NAMALWA (cell line): ENCODE results near the gene GBGT1.

Source experiments
- DNase-seq: peaks from one replicate; pipeline ENCODE4 v3.0.0-alpha.2; 2015; ENCODE audit warnings: low spot score

Gene GBGT1

DNA sequence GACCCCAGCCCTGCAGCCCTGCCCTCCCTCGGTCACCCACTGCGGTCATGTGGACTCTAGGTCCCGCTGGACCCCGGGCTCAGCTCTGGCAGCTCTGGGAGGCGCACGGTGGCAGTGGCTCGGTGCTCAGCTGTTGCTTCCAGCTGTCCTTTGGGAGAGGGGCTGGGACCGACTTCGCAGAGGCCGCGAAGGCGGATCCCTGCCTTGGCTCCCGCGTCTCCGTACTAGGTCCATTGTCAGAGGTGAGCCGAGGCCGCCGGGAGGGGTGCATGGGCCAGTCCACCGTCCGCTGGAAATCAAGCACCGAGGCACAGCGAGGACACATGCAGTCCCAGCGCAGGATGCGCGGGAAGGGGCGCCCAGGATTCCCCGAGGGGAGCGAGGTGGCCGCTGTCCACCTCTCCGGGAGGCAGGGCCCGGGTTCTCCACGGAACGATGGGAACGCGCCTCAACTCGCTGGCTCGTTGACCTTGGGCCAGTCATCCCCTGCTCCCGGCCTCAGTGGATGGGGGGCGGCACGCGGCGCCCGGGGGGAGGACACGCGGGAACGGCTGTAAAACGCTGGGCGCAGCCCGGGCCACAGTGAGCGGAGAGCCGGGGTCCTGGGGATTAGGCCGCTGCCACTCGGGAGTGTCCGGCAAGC lies 732 bp downstream of the GBGT1 start:
- no peak for DNase-seq

DNA sequence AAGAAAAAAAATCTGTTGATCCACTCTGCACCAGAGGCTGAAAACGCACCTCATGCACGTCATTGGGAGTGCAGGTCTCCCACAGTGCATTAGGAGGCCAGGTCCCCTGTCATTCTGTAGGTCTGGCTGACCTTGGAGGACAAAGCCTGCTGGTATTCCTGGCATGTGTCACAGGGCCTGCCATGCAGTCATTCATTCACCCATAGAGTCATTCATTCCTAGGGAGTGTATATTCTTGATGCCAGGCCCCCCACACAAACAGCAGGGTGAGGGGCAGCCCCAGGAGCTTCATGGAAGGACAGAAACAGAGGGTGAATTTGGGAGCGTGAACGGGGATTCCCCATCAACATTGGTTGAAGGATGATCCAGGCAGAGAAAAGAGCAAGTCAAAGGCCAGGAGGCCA lies 2.2 kb downstream of the GBGT1 start:
- no peak for DNase-seq

DNA sequence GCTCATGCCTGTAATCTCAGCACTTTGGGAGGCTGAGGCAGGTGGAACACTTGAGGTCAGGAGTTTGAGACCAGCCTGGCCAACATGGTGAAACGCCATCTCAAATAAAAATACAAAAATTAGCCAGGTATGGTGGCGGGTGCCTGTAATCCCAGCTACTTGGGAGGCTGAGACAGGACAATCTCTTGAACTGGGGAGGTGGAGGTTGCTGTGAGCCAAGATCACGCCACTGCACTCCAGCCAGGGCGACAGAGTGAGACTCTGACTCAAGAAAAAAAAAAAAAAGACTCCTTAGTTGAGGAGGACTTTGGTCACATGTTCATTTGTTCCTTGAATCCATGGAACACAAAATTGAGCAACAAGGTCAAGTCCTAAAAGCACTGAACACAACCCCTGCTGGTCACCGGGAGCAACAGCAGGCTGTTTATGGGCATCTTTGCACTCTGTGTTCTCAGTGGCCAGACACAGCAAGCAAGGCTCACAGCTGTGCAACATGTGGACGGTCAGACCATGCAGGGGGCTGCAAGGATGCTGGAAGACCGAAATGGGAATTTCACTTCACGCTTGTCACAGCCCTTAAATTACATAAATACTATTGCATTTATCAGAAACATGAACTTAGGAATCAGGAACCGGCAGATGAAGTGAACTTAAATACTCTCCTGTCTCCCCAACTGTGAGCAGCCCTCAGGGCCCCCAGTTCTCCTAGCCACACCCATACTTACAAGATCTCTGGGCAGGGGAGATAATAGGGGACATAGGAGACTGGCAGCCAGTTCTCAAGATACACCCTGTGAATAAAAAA lies 2.8 kb downstream of the GBGT1 start:
- peak; percentile 74 for DNase-seq

DNA sequence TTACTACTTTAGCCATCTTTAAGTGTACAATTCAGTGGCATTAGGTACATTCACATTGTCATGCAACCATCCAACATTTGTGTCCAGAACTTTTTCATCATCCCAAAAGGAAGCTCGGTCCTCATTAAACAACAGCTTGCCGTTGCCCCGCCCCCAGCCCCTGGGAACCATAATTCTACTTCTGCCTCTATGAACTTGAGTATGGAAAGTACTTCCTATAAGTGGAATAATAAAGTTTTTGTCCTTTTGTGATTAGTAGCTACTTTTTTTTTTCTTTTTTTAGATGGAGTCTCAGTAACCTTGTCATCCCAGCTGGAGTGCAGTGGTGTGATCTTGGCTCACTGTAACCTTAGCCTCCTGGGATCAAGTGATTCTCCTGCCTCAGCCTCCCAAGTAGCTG lies 5.0 kb downstream of the GBGT1 start:
- DNase-seq = no peak

DNA sequence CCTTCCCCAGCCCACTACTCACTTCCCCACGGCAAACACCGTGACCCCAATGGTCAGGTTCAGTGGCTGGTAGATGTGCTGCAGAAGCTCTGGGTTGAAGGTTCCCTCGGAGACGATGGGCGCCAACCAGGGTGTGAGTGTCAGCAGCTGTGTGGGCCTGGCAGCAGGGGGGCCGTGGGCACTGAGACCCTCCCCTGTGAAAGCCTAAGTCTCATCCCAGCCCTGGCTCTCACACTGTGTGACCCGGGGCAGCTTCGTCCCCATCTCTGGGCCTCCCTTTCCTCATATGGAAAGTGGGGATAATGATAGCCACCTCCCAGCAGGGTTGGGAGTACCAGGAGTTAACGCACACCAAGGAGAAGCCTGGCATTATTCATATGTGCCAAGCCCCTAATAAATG lies 8.6 kb downstream of the GBGT1 start:
- DNase-seq = no peak

DNA sequence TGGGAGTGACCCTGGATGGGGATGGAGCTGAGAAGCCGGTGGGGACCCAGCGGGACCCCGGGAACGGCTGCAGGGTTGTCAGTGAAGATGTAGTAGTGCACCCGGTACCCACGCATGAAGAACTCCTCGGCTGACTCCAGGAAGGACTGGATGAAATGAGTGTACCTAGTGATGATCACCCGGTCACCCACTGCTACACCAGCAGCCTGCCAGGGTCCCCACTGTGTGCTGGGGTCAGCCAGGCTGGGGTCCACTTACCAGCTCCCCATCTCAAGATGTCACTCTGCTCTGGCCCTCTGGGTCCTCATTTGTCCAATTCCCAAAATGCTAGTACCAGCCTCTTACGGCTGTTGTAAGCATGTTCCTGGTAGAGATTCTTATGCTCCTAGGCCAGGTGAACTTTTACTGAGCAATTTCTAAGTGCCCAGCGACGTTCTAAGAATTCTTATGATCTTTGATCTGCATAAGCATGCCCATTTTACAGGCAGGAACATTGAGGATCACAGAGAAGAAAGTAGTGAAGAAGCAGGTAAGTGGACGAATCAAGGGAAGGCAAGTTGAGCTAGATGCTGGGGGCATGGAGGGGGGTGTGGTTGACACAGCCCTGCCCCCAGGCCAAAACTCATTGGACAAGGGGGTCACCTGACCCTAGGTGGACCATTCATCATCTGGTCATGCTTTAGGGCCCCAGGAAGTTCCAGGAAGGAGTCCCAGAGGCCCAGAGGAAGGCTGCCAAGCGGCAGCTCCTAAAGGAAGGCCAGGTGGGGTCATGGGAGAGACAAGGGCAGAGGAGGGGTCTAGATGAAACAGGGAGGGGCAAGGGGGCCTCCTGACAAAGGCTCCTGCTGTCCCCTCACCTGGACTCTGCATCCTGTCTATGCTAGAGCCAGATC lies 9.4 kb downstream of the GBGT1 start:
- DNase-seq = no peak

DNA sequence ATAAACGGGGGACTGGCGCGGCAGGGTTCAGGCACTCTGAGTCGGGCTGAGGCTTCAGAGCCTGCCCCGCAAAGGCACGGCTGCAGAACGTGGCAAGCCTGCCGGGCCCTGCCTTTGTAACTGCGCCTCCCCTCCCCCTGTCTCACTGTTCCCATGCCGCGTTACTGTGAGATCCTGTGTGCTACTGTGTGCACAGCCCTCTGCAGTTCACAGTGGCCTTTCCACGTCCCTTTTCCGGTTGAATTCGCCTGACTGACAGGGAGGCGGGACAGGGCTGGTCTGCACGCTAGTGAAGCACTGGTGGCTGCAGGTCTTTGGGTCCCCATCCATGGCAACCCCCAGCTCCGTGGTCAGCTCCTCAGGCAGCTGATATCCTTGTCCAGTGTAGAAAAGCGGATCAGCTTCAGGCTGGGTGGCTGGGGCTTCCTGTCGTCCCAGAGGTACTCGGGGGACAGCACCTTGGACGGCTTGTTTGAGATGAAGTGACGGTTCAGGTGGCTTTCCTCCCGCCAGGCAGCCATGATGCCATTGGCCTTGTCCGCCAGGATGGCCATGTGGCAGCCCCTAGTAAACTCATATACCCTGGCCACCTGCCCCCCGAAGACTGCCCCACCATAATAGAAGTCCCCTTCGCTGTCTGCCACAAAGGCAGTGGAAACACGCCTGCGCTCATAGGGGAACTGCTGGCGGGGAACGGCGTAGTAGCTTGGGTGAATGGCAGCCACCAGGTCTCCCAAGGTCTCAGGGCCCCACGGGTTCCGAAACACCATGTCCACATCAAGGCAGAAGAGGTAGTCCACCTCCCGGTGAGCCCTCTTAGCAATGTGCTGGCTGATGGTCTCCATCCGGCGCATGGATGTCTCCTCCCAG lies 10.3 kb downstream of the GBGT1 start:
- no peak for DNase-seq

DNA sequence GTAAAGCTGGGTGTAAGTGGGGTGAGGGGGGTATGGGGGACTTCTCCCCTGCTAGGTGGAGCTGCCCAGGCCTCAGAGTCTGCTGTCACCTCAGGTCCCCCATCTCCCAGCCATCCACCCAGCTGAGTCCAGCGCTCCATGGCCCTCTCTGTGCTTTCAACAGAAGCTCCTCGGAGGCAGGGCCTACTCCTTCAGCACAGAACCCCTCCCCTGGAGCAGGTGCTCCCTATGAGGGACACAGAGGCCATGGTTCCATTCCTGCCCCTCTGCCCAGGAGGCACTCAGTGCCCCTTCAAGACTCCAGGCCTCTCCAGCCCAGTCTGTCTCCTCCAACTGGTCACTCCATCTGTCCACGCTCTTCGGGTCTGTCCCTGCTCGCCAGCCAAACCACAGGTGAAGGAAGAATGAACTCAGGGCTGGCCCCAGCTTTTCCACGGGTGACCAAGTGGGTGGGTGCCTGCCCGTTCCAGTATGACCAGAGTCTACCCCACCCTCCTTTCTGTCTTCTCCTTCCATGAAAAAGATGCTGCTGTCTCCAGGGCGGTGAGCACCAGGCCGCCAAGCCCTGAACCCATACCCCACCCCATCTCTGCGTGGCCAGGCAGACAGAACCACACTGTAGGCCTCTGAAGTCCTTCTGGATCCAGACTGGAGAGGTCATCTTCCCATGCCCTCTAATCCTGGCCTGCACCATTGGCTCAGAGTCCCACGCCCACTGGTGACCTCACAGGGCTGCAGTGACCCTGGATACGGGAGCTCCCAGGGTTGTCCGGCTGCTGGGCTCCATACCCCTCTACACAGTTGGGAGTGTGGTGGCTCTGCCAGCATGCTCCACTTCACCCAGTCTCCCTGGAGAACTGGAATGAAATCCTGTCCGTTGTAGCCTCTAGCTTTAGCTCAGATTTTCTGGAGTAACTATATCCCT lies 11.9 kb downstream of the GBGT1 start:
- DNase-seq = no peak

DNA sequence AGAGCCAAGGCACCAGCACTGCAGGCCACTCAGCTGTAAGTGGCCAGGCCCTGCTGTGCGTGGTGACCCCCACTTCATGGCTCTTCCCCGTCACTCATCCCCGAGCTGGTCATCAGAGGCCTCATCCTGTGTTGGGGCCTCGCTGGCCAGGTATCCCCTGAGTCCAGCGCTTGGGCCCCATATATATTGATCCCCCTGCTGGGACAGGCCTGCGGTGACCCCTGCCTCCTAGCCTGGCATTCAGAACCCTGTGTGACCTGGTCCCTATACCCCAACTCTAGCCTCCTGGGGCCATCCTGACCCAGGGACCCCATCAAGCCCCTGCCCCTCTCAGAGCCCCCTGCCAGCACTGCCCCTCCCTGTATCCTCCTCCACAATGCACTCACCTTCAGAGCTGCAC lies 12.7 kb downstream of the GBGT1 start:
- no peak for DNase-seq

DNA sequence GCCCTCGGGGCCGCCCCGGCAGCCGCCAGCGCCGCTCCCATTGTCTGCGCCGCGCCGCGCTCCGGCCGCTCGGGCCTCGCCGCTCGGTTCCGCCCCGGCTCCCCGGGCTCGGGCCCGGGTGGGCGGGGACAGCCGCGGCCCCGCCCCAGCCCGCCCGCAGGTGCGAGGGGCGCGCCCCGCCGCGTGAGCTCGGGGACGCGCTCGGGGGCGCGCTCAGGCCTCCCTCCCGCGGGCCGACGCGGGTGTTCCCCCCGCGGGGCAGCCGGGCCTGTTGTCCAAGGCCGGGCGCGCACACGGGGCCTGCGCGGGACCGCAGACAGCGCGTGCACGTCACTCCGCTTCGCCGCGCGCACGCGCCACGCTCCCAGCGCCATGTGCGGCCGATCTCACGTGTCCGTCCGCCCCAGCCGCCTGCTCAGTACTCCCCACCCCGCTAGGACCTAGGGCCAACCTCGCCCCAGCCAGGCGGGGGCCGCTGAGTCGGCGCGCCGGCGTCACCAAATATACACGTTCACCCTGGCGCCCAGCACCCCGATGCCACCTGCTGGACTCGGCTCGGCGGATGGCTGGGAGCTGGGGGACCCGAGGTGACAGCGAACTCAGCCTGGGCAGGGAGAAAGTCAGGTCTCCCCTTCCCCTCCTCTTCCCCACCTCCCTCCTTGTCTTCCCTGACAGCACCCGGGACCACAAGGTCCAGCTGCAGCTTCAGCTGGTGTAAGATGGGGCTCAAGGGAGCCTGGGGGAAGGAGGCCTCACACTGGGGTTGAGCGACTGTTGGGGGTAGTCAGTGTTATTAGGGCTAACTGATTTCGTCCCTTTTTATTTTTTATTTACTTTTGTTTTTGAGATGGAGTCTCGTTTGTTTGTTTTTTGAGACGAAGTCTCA lies 14.3 kb downstream of the GBGT1 start:
- peak; percentile 96 for DNase-seq

DNA sequence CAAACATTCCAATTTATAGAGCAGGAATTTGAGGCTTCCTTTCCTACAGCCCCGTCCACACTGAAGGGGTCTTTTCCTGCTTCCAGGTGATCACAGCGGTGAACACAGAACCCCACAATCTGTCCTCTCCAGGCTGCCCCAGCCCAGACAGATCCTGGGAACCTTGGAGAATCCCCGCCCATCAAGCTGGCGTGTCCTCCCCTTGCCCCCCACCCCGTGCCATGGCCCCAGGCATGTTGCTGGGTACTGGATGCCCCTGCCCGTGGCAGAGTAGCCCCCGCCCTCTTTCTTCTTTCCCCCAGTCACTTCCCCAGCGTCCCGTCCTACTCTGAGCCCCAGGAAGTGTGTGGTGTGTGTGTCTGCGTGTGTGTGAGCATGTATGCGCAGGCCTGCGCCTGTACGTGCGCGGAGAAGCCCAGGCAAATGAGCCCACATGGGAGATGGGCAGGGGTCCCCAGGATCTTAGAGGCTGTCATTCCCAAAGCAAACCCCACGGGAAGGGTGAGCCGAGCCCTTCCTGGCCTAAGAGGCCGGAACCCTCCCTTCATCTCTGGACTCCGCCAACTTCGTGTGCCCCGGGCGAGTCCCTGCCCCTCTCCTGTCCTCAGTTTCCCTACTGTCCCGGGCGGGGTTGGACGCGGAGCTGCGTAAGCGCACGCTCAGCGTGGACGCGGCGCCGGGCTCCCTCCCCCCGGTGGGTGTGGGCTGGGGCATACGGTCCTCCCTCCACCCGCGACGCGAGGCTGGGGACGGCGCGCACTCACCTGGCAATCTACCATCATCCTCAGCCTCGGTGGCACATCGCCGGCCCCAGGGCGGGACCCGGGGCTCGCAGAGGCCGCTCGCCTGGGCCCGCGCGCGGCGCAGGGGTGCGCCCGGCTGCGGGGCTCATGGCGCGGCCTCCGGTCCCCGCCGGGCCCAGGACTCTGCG lies 15.2 kb downstream of the GBGT1 start:
- DNase-seq = peak; percentile 76

DNA sequence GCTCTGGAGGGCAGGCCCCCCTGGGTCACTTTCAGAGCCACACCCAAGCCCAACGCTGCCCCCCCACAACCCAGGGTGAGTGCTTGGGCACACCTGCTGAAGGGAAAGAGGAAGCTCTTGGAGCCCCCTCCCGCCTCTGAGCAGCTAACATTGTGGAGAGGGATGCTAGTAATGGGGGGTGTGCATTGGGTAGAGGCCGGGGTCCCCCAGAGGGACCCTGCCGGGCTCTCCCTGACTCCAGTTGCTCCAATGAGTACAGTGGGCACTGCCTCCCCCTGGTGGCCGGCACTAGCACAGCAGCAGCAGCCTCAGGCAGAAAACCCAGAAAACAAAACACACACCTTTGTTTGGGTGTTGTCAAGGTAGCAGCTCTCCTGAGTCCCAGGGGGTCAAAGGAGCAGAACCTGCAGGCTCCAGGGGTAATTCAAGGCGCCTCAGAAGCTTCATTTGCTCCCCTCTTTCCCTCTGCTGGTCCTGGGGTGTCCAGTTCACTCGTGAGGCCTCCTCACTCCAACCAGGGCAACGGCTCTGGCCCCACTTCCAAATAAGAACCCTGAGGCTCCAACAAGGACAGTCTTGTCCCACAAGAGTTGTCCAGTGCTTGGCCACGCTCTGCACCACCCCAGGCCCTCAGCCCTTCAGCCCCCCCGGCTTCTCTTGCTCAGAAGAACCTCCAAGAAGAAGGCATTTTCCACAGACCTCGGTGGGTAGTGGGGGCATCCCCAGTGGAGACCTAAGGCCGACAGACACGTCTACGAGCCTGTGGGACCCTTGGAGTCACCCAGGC lies 16.1 kb downstream of the GBGT1 start:
- DNase-seq = peak; percentile 92

DNA sequence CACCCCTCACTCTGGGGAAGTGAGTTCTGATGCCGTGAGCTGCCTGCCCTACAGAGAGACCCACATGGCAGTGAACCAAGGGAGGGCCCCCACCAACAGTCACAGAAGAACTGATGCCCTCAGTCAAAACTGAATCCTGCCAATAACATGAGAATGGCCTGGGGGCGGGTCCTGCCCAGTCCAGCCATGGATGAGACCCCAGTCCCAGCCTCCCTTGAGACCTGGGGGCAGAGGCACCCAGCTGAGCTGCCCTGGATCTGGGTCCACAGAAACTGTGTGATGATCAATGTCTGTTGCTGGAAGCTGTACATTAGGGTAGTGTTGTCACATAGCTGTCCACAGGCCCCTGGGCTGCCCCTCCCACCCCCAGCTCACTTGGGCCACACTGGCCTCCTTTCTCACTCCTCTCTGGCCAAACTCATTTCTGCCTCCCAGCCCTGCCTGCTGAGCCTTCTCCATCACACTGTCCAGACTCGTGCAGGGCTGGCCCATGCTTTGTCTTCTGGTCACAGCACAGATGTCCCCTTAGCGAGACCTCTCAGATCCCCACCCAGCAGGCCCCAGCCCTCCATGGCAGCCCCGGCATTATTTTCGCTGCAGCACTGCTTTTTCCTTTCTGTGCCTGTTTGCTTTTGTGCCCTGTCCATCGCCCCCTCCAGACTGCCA lies 16.8 kb downstream of the GBGT1 start:
- DNase-seq = no peak

DNA sequence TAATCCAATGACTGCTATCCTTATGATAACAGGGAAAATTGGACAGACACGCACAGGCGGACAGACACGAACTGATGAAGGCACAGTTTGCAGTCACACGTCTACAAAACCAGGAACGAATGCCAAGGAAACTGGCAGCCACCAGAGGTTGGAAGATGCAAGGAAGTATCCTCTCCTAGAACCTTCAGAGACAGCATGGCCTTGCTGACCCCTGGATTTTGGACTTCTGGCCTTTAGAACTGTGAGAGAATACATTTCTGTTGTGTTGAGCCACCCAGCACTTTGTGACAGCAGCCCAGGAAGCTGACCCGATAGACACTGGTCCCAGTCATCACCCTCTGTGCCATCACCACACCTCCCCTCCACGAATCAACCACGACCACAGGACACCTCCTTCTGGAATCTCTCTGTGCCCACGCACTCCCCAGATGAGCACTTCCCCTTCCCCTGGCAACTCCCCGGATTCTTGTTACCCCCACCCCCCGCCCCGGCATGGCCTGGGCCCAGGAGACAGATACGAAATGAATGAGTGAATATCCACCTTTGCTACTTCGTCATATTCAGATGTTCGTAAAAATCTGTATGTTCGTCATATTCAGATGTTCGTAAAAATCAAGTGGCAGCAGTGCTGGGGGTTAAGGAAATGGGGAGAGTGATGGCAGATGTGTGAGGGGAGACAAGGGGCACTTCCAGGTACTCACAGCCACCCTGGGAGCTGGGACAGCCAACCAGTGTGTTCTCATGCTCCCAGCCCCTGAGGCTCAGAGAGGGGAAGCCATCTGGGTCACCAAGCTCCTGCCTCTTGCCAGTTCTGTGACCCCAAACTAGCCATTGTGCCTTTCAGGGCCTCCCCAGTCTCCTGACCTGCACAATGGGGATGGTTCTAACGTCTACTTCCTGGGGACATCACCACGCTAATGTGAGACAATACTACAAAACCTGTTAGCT lies 18.5 kb downstream of the GBGT1 start:
- no peak for DNase-seq

DNA sequence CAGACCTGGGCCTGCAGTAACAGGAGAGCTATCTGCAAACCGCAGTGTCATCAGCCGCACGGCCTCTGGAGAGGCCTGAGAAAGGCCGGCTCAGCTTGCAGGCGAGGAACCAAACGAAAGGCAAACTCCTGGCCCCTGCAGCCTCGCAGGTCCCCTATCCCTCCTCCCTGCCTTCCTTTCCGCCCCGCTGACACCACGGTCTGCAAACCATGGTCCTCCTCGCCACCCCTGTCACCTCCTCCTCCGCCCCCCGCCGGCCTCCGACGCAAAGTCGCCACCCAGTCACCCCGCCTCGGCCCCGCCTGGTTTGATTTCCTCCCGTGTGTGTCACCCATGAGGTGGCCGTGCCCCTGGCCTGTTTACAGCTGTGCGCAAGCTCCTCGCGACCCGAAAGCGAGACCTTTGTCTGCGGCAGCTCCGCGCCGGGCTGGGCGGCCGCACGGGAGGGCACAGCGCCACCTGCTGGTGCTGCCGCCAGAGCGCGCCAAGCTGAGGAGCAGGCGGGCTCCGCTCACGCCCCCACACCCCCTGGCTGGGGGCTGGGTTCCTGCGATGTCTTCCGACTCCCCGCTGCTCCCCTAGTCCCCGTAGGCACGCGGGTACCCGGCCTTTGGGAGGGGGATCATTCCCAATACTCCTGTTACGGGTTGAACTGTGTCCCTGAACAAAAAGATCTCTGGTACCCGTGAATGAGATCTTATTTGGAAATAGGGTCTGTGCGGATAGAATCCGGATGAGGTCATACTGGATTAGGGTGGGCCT lies 19.4 kb downstream of the GBGT1 start:
- DNase-seq = peak; percentile 89
